SW480 (cell line): Measurements from ENCODE around the gene MYOC.
"Not testable (repeated sequence)": the region's sequence is repeated elsewhere in the genome, so short reads cannot be mapped to it uniquely, and the experiment has no call there.

Experiments used
- DNase-seq: peaks from one replicate; pipeline ENCODE4 v3.0.0-alpha.2; 2016; ENCODE audit warnings: low spot score

Gene MYOC

DNA sequence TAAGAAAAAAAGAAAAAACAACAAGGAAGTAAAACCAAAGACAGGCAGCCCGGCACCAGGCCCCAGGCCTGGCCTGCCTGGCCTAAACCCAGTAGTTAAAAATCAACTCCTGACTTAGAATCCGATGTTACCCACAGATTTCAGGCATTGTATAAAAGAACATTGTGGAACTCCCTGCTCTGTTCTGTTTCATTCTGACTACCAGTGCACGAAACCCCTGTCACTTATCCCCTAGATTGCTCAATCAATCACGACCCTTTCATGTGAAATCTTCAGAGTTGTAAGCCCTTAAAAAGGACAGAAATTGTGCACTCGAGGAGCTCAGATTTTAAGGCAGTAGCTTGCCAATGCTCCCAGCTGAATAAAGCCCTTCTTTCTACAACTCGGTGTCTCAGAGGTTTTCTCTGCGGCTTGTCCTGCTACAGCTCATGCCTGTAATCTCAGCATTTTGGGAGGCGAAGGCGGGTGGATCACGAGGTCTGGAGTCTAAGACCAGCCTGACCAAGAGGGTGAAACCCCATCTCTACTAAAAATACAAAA, 46.0 kb downstream of the MYOC start:
- no peak for DNase-seq

DNA sequence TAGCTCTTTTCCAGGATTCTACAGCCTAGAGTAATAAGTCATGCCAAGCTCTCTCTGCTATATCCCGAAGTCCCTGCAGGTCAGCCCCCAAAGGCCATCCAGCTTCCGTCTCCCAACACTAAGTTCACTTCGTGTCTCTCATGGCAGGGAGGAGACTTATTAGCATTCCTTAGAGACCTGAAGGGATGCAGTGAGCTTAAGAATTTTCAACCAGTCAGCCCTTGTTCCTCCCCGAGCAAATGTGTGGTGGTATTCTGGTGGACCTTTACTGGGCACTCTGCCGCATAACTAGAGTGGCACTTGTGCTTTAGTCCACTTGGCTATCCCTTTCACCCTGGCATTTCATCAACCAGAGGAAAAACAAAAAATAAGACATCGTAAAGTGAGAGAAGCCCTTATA, 49.4 kb downstream of the MYOC start:
- not testable (repeated sequence) for DNase-seq

DNA sequence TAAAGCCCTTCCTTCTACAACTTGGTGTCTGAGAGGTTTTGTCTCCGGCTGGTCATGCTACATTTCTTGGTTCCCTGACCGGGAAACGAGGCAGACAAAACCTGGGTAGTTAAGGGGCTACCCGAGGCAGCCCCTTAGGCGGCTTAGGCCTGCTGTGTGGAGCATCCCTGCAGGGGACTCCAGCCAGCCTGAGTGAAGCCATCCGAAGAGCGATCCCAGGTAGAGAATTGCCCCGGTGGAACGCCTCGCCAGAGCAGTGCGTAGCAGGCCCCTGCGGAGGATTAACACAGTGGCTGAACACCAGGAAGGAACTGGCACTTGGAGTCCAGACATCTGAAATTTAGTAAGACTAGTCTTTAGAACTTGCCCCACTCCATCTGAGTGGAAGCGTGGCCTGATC, 51.6 kb downstream of the MYOC start:
- no peak for DNase-seq

DNA sequence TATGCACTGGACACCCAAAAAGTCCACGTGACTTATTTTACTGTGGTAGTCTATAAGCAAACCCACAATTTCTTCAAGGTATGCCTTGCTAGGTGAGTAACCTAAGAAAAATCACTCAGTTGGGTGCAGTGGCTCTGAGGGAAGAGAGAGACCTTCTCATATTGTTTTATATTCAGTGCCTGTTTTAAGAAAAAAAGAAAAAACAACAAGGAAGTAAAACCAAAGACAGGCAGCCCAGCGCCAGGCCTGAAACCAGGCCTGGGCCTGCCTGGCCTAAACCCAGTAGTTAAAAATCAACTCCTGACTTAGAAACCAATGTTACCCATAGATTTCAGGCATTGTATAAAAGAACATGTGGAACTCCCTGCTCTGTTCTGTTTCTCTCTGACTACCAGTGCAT, 52.2 kb downstream of the MYOC start:
- not testable (repeated sequence) for DNase-seq

DNA sequence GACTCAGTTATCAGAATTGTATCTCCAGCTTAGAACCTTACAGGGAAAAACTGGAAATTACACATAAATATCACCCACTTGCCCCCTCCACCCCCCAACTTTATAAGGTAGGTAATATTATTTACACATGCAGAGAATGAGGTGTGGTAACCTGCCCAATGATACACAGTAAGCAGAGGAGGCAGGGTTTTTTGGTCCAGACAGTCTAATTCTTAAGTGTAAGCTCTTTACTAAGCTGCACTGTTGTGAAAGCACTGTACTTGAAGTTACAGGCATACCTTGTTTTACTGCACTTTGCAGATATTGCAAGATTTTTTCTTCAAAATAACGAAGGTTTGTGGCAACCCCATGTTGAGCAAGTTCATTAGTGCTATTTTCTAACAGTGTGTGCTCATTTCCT, 55.3 kb downstream of the MYOC start:
- DNase-seq = no peak

DNA sequence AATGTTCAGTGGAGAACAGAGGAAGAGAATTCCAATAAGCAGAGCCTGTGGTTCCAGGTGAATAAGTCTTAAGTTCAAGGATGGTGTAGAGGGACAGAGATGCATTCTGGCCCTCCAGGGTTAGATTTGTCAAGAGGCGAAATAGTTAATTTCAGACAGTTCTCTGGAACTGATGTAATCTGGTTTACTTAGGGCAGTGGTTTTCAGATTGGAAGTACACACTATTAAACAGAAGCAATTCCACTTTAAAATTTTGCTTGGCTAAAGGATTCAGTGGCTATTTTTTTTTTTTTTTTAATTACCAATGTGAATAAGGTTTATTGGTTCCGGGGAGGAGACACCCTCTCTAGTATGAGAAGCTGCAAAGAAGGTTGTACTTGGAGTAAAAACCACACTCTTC, 55.8 kb downstream of the MYOC start:
- DNase-seq = no peak

DNA sequence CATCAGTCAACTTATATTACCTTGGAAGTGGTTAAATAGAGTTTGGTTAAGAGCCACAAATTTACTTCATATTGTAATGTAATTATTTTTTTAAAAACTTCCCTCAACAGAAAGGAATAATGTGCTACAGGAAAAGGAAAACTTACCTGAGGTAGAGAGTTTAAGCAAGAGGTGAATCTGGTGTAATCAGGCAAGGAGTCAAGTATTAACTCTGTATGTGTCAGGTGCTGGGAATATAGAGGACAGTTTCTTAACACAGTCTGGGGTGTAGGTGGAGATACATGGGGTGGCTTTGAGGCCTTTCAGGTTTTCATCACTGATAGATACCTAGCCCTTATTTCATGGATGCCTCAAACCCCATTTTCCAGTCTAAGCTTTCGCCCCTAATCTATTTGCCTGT, 56.4 kb downstream of the MYOC start:
- no peak for DNase-seq

DNA sequence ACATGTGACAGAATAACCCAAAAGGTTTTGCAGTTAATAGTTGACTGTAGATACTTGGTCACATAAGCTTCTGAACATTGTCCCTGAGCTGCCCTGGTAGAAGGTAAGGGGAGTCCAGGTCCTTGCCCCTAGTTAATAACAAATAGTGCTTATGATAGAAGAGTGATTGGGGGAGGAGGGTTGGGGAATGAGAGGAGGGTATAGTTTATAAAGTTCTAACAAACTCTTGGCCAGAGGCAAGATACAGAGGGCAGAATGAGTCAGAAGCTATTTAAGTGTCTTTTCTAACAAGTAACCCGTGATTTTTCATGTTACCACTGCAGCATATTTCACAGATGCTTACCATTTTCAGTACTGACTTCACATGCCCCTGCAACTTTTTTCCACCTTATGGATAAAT, 57.2 kb downstream of the MYOC start:
- no peak for DNase-seq

DNA sequence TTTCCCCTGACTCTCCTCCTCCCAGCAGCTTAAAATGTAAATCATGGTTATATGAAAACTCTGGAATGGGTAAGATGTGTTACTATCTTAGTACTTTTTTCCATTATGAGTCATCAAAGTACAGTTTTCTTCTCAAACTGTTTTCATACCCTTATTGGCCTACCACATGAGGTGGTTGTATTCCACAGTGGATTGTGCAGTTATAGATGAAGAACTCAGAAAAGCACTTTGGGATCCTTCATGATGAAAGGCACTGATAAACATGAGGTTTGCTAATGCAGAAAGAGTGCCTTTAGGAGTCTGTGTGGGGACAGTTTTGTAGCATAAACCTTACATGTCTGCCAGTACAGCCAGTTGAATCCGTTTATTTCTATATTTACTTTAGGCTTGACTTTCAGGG, 62.5 kb downstream of the MYOC start:
- DNase-seq = no peak

DNA sequence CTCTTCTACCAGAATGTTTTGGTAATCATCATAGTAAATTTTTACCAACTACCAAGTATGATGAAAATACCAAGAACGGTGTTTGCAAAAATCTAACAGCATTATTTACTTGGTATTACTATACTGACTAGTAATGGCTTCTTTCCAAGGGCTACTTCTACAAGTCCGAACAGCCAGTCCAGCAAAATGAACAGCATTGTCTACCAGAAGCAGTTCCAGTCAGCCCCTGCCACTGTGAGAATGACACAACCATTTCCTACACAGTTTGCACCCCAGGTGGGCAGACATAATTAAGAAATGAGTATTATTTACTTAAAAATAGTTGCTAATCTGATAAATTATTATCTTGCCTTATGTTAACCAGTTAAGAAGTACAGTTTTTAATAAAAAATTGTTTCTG, 64.3 kb downstream of the MYOC start:
- DNase-seq = no peak

DNA sequence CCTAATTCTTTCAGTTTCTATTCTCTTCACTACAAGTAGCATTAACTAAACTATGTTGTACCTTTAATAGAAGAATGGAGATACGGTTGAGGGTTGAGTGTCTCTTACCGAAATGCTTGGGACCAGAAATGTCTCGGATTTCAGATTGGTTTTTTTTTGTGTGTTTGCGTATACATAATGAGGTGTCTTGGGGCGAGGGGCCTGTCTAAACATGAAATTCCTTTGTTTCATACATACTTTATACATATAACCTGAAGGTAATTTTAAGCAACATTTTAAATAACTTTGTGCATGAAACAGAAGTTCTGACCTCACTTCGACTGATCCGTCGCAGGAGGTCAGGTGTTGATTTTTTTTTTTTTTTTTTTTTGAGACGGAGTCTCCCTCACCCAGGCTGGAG, 66.8 kb downstream of the MYOC start:
- DNase-seq = no peak
